HepG2 (cell line): Measurements from ENCODE around the gene AGPAT2. TPM values are rescaled to one million over a fixed set of nuclear protein-coding genes. Genes with fewer than 3 reads are reported as not detected.
A peak's percentile ranks its signal among the peaks of the same experiment; 100 is the strongest.

Source experiments
- ATAC-seq: fragments of 200-7000 bp; cut with Tn5 transposase; 3 replicates; pipeline ENCODE4 v1.9.1; 2020; ENCODE audit warnings: mild to moderate bottlenecking, moderate library complexity
- BruUV-seq: library from RNA; stranded (reverse); fragments of 400-500 nt; replicated peaks from 2 replicates; lab custom pipeline; 2021; lab: Mats Ljungman, UMichigan
- CTCF ChIA-PET: fragments of 300-600 bp; formaldehyde crosslinking; extraction: SDS; loops from one replicate; lab custom pipeline; 2021; ENCODE audit warnings: low total read pairs, inconsistent platforms, low intra/inter-chr PET ratio; lab: Yijun Ruan, JAX
- POLR2A ChIA-PET: fragments of 350-600 bp; sonication (Branson Sonifier 250); formaldehyde crosslinking; loops from one replicate; lab custom pipeline; 2020; ENCODE audit warnings: antibody characterized with exemption, inconsistent platforms; lab: Yijun Ruan, JAX
- DNase-seq: peaks from one replicate; pipeline ENCODE4 v3.0.0-alpha.2; 2015; ENCODE audit warnings: low spot score
- FAIRE-seq: peaks from 3 replicates; lab custom pipeline; 2011; peaks lifted over from hg19 to GRCh38; lab: Jason Lieb, UNC
- H2AFZ ChIP-seq: one replicate; pipeline ENCODE4 v1.6.1; 2011; ENCODE audit warnings: low read length, inconsistent platforms
- H3K27ac ChIP-seq: fragments of 300-600 bp; 3 replicates; pipeline ENCODE4 v1.8.0; 2011; ENCODE audit warnings: mixed run types, mild to moderate bottlenecking, mixed read lengths, low read length, inconsistent platforms; ENCODE audit not compliant: insufficient read depth; ENCODE audit errors: extremely low read length
- H3K27me3 ChIP-seq, 2 experiments: fragments of 200-600 bp in 1 of 2; 2 replicates in 1 of 2; 3 replicates in 1 of 2; pipeline versions ENCODE4 v1.6.0 to v1.8.0; 2011; ENCODE audit warnings: low read length in 2 of 2, mild to moderate bottlenecking in 2 of 2, moderate library complexity in 2 of 2, inconsistent platforms in 1 of 2; ENCODE audit not compliant: insufficient read depth in 2 of 2, control insufficient read depth in 1 of 2
- H3K36me3 ChIP-seq, 2 experiments: fragments of 200-600 bp in 1 of 2; replicated peaks in 1 of 2; 2 replicates in 1 of 2; 3 replicates in 1 of 2; pipeline versions ENCODE4 v1.5.1 to v1.8.0; 2011; ENCODE audit warnings: low read length in 2 of 2, inconsistent platforms in 1 of 2; ENCODE audit not compliant: insufficient read depth in 2 of 2, control insufficient read depth in 1 of 2
- H3K4me1 ChIP-seq: 2 replicates; pipeline ENCODE4 v1.5.1; 2012; ENCODE audit warnings: low read length, inconsistent platforms; ENCODE audit not compliant: insufficient read depth
- H3K4me2 ChIP-seq: 2 replicates; pipeline ENCODE4 v1.6.0; 2011; ENCODE audit warnings: low read depth, low read length, inconsistent platforms
- H3K4me3 ChIP-seq, 3 experiments: fragments of 200-600 bp in 1 of 3; sonication (generic), shearing (Covaris generic) in 1 of 3; replicated peaks in 1 of 3; 2 replicates each; pipeline ENCODE4 v1.5.1; 2011 to 2016; ENCODE audit warnings: low read length in 3 of 3, inconsistent platforms in 2 of 3, low read depth in 2 of 3, mild to moderate bottlenecking in 2 of 3, control low read depth in 1 of 3, mixed read lengths in 1 of 3; ENCODE audit not compliant: insufficient read depth in 1 of 3
- H3K79me2 ChIP-seq: one replicate; pipeline ENCODE4 v1.6.1; 2011; ENCODE audit warnings: low read length, inconsistent platforms; ENCODE audit not compliant: insufficient read depth
- H3K9ac ChIP-seq: 2 replicates; pipeline ENCODE4 v1.6.0; 2011; ENCODE audit warnings: mild to moderate bottlenecking, low read depth, low read length, inconsistent platforms; ENCODE audit not compliant: insufficient read depth
- H3K9me3 ChIP-seq: 2 replicates; pipeline ENCODE4 v1.5.1; 2012; ENCODE audit warnings: mild to moderate bottlenecking, low read length
- H4K20me1 ChIP-seq: 2 replicates; pipeline ENCODE4 v1.6.0; 2011; ENCODE audit warnings: inconsistent platforms, mild to moderate bottlenecking, low read length, moderate library complexity; ENCODE audit not compliant: insufficient read depth
- PATZ1 ChIP-seq: sonication (generic); formaldehyde crosslinking; IDR thresholded peaks from 2 replicates; pipeline ENCODE4 v1.4.0; 2020; ENCODE audit warnings: missing genetic modification reagents
- SMARCC2 ChIP-seq: fragments of 450-650 bp; IDR thresholded peaks from 2 replicates; pipeline ENCODE4 v1.6.1; 2017; ENCODE audit warnings: antibody characterized with exemption, mild to moderate bottlenecking
- ZNF138 ChIP-seq: sonication (generic); formaldehyde crosslinking; IDR thresholded peaks from 2 replicates; pipeline ENCODE4 v1.5.0; 2020; ENCODE audit warnings: mild to moderate bottlenecking, low read depth, missing genetic modification reagents
- whole genome bisulfite sequencing: methylation state at CpG from one replicate; pipeline ENCODE4 v1.1.6; 2017; ENCODE audit warnings: low lambda C conversion rate; 5-methylcytosine and 5-hydroxymethylcytosine counted together
- in situ Hi-C: cut with HindIII; loops from 2 replicates; pipeline ENCODE4 v1.10.0; 2017; ENCODE audit warnings: low pct_unique_long_range_greater_than_20kb; ENCODE audit not compliant: extremely low pct_ligation_motif_present
- intact Hi-C: fragments of 100-400 bp; cut with micrococcal nuclease; formaldehyde crosslinking; loops from one replicate; pipeline ENCODE4 v1.10.0; 2022; ENCODE audit not compliant: unreplicated experiment
- polyA plus RNA-seq, 8 experiments: library from polyadenylated mRNA; depleted of rRNA in 3 of 8; stranded (reverse) in 7 of 8; unstranded in 1 of 8; fragments of >200 nt; fragmentation: Illumina TruSeq in 4 of 8; extraction: Trizol in 4 of 8; gene quantifications; 2 replicates each; pipeline versions ENCODE4 v1.2.1 to v1.2.3, GENCODE V29; 2011 to 2016; ENCODE audit warnings: low read depth in 4 of 8, missing spikeins in 1 of 8, mixed read lengths in 1 of 8; ENCODE audit not compliant: insufficient read depth in 1 of 8
- total RNA-seq, 5 experiments: library from RNA; depleted of rRNA; stranded (reverse); fragments of >200 nt; fragmentation: Illumina TruSeq; extraction: Trizol; gene quantifications; 2 replicates each; pipeline ENCODE4 v1.2.3, GENCODE V29; 2016; ENCODE audit warnings: low read depth in 1 of 5

Gene AGPAT2
- total and polyA plus RNA-seq, 2 of the 13 experiments (the other 11 are each of a cell fraction or from before 2014, with no cell fraction given): 3.9 to 25.8 TPM

GRCh38 chr9:136665704-136666371 is 21.4 kb downstream of the AGPAT2 start:
- ChIA-PET POLR2A (no interaction called here), CTCF (no interaction called here)
- FAIRE-seq: no peak

More at GRCh38 chr9:136665704-136666371, 21.4 kb downstream of the AGPAT2 start:
- no peaks in the 10 kb centered on the region for H3K36me3 ChIP-seq
- DNase-seq: no peak
- no peaks in the 10 kb centered on the region for H3K79me2 ChIP-seq
- BruUV-seq: no TSS peak
- no peaks in the 10 kb centered on the region for H3K9me3 ChIP-seq
- peak overlapping the region in 1 of 3 experiments; percentile 62; a peak in 2 of 6 replicates for H3K4me3 ChIP-seq
- H3K4me2 ChIP-seq: peak overlapping the region; percentile 7; the same call in 1 of the 2 replicates
- ATAC-seq: no peak
- H2AFZ ChIP-seq: no peak overlapping the region
- 0 out of 2 replicates have a peak, but pooled peaks cover 3% of the 10 kb centered on the region for H4K20me1 ChIP-seq
- no peak overlapping the region for H3K9ac ChIP-seq
- intact Hi-C loops: no loop called here
- H3K27me3 ChIP-seq: peaks cover 30 to 84% of the 10 kb centered on the region in 2 experiments; a peak in 4 of 5 replicates
- in situ Hi-C loops: no loop called here
- peaks cover 10% of the 10 kb centered on the region for H3K4me1 ChIP-seq
- WGBS: no CpG with 5 or more reads among the region's 109 CpGs
- no peak overlapping the region for H3K27ac ChIP-seq
- TF ChIP-seq SMARCC2 (no peak), ZNF138 (CRISPR knock-in tag) (no peak), PATZ1 (CRISPR knock-in tag) (0 out of 2 replicates have a peak, but pooled peaks have one; percentile 25)
